Fibroblast of upper back skin (primary cell): ENCODE results near the gene HCLS1.
"Not testable (repeated sequence)": the region's sequence is repeated elsewhere in the genome, so short reads cannot be mapped to it uniquely, and the experiment has no call there.

Source experiments
- DNase-seq: peaks from one replicate; pipeline ENCODE4 v3.0.0-alpha.2; 2013

Gene HCLS1, protein sequence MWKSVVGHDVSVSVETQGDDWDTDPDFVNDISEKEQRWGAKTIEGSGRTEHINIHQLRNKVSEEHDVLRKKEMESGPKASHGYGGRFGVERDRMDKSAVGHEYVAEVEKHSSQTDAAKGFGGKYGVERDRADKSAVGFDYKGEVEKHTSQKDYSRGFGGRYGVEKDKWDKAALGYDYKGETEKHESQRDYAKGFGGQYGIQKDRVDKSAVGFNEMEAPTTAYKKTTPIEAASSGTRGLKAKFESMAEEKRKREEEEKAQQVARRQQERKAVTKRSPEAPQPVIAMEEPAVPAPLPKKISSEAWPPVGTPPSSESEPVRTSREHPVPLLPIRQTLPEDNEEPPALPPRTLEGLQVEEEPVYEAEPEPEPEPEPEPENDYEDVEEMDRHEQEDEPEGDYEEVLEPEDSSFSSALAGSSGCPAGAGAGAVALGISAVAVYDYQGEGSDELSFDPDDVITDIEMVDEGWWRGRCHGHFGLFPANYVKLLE

DNA sequence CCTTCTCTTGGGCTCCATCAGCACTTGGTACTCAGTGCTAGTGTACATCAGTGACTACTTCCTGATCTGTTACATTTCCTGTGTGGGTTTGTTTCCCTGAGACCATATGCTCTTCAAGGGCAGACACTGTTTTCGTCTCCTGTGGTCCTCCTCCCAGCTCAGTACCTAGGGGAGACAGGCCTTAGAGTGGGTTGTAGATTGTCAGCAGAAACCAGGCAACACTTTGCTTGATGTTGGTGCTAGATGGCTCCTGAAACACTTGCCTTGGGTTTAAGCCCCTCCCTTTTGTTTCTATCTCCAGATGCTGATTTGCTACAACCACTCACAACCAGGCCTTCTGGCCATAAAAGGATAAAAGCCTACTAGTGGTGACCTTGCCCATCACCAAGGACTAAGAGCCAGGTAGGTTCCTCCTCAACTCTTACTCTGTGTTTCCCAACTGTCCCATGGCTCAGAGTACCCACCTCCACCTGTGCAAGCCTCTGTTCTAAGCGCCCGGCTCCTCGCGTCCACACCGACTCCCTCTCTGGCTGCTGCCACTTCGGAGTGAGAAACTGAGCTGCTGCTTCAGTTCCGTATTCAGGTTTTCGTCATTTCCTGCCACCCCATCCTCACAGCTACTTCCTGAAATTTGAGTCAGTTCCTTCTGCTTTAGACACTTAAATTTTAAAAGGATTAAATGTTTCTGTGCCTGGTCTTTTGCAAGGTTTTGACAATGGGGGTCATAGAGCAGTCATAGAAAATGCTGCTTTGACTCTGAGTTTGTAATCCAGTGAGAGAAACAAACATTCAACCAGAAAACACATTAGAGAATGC lies at the start of gene HCLS1:
Gene HCLS1, minus strand, starts transcription at position 548 of the 816 bp plus-strand sequence. CDS start 2,556 bp downstream, outside the sequence.
- DNase-seq: no peak

DNA sequence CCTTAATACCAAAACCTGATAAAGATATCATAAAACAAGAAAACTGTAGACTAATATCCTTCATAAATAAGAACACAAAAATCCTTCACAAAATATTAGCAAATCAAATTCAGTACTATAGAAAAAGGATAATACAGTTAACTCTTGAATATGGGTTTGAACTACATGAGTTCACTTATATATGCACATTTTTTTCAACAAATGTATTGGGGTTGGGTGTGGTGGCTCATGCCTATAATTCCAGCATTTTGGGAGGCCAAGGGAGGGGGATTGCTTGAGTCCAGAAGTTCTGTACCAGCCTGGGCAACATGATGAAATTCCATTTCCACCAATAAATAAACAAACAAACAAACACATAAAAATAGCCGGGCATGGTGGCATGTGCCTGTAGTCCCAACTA lies 49.6 kb upstream of the HCLS1 start:
- DNase-seq: no peak

DNA sequence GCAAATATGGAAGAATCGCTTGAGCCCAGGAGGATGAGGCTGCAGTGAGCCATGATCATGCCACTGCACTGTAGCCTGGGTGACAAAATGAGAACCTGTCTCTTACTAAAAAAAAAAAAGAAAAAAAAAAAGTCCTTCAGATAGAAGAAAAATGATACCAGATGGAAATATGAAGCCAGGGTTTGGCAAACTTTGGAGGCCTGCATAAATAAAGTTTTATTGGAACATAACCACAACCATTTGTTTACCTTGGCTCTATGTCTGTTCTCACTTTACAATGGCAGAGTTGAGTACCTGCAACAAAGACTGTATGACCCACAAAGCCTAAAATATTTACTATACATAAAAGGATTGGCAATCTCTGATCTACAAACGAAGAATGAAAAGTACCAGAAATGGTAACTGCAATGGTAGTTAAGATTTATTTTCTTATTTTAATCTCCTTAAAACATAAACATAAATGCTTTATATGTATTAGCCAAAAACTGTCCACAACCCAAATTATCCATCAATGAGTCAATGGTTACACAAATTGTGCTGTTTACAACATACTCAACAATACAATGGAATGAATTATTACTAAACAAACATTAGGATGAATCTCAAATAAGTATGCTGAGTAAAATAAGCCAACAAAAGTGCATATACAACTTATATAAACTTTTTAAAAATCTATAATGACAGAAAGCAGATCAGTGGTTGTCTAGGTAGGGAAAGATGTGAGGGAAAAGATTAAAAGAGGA lies 47.0 kb upstream of the HCLS1 start:
- DNase-seq: no peak

DNA sequence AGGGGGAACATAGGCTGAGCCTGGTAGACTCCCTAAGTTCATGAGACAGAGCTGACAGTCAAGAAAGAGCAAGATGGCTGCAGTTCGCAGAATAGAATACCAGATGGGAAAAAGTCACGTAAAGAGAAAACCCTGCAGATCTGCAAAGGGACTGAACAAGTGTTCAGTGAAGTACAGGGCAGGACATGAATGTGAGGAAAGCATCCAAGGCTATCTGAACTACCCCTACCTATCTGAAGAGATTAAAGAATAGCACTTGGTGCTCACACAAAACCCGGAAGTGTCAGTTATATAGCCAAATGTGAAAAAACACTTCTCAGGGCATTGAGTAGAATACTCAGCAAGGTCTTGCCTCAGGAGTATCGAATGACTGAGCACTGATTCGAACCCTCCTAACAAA lies 44.8 kb upstream of the HCLS1 start:
- DNase-seq: no peak

DNA sequence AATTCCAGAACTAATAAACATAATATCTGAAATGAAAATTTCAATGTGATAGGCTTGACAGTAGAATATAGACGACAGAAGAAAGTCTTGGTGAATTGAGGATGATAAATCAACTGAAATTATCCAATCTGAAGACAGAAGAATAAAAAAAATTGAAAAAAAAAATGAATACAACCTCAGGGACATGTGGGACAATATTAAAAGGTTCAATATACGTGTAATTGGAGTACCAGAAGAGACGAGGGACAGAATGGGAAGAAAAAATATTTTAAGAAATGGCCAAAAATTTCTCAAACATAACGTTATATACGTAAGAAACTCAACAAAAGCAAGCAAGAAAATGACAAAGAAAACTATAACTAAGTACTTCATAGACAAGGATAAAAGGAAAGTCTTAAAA lies 43.3 kb upstream of the HCLS1 start:
- no peak for DNase-seq

DNA sequence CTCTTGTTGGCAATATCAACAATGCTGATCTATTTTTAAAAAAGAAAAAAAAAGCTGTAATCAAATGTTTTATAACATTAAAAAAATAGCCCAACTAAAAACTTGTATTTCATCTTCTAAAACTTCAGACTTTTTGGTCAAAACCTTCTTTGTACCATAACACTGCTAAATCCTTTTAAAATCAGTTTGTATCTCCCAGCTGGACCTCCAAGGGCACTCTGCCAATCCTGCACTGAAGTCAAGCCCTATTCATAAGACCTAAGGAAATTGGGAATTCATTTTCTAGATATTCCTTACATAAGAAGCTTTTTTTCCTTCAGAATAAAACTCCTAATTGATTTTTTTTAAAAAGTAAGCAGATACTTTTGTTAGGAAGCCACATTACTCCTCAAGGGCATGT lies 38.2 kb upstream of the HCLS1 start:
- DNase-seq: no peak

DNA sequence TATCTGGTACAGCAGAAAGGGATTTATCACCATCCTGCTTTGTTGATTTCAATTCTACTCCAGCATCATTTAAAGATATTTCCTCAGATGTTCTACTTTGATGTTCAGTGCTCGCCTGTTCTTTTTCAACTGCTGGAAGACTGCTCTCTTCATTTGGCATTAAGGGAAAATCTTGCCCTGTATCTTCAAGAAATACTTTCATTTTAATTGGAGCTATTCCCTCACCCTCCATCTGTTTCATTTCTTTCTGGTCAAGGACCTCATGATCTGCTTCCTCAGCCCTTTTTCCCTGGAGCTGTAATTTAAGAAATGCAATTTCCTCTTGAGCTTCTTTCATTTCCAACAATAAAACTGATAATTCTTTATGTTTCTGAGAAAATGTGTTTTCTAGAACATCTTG lies 37.8 kb upstream of the HCLS1 start:
- no peak for DNase-seq

DNA sequence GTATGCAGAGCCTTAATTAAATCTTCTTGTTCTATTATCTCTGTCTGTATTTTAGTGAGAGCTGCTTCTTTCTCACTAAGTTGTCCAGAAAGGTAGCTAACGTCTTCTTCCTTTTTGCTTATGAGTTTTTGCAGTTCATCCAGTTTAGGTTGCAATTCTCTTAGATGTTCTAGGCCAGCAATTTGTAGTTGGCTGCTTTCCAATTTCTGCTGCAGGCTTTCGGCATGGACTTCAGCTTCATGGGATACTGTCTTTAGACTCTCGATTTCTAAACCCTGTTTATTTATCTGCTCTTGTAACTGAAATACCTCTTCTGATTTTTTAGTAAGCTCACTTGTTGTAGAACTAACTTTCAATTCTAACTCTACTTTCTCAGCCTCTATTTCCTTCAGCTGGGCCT lies 35.5 kb upstream of the HCLS1 start:
- DNase-seq: no peak

DNA sequence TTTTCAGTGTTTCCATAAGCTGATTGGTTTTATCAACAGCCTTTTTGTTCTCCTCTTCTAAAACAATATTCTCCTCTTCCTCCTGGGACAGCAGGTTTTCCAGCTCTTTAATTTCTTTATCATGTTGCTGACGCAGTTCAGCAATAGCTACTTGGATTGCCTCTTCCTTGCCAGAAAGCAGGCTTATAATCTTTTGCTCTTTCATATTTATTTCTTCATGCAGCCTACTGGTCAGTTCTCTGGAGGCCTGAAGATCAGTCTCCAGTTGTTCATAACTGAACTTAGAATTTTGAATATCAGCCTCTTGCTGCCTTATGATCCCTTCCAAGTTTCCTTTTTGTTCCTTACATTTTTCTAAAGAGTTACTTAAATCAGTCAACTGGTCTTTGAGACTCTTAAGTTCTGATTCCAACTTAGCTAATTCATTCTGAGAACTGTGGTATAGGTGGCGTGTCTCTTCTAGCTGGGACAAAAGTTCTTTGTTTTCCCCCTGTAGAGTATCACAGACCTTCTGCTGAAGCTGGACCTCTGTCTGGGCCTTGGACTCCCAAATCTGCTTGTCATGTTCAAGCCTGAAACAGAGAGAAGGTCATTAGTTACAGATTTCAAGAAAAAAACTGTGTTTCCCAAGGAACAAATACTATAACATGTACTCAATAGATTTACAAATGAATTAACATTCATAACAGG lies 31.5 kb upstream of the HCLS1 start:
- DNase-seq: no peak

DNA sequence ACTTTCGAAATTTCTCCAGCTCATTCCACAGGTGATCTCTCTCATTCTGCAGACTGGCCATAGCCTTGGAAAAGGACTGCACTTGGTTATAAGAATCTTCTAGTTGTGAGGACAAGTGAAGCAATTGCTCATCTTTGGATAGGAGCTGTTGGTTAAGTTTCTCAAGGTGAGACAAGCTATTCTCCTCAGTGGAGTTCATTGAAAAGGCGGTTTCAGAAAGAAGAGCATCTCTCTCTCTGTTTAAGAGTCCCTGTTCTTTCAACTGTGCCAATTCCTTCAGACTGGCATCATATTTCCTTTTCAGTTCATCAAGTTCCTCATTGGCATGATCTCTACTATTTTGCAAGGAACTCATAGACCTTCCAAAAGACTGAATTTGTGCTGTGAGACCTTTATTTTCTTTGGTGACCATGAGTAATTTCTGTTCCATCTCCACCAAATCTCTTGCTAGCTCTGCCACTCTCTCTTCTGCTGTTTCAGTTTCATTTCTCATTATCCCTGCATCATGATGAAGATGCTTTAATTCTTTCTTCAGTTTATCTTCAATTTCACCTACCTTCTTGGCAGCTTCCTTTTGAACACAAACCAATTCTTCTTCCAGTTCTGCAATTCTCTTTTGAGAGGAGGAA lies 30.2 kb upstream of the HCLS1 start:
- no peak for DNase-seq

DNA sequence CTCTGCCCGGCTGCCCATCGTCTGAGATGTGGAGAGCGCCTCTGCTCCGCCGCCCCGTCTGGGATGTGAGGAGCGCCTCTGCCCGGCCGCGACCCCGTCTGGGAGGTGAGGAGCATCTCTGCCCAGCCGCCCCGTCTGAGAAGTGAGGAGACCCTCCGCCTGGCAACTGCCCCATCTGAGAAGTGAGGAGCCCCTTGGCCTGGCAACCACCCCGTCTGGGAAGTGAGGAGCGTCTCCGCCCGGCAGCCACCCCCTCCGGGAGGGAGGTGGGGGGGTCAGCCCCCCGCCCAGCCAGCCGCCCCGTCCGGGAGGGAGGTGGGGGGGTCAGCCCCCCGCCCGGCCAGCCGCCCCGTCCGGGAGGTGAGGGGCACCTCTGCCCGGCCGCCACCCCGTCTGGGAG lies 28.0 kb upstream of the HCLS1 start:
- DNase-seq: not testable (repeated sequence)

DNA sequence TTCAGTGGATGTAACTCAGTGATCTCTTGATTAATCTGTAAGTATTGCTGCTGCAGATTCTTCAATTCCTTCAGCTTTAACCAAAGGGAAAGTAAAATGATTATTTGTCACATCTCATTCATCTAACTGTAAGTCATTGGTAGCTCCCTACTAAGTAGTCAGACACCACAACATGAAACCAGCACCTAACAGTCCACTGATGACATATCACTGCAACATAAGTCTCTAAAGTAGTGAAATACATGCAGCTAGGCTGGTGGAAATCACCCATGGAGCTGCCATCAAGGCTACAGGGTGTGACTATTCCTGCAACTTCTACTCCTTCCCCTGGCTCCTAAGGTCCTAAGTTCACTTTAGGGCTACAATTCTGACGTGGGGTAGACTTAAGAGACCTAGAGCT lies 21.1 kb upstream of the HCLS1 start:
- no peak for DNase-seq

DNA sequence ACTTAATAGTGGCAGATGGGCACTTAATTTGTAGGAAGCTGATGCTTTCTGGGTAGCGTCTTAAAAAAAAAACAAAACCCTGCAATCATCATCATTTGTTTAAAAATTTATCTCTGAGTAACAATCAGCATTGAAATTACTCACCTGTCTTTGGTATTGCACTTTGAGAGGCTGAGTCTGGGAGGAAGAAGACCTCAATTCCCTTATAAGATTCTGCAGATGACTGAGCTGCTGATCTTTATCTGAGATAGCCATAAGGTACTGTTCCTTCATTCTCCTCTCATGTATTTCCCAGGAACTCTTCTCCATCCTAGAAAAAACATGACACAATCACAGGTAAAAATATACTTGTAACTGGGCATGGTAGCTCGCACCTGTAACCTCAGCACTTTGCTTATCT lies 16.4 kb upstream of the HCLS1 start:
- no peak for DNase-seq

DNA sequence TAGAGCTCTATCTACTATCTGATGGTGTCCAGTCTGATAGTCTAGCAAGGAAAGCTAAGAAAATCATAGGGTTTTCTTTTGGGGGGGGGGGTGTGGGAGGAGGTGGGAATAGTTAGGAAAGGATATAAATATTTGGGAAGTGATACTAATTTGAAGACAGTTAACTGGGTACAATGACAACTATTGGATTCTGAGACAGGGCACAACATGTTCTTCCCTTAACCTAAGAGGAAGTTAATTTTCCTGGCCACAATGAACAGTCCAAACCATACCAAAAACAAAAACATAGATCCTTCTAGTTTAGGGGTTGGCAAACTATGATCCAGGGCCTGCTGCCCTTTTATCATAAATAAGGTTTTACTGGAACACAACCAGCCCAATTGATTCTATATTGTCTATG lies 10.0 kb upstream of the HCLS1 start:
- no peak for DNase-seq

DNA sequence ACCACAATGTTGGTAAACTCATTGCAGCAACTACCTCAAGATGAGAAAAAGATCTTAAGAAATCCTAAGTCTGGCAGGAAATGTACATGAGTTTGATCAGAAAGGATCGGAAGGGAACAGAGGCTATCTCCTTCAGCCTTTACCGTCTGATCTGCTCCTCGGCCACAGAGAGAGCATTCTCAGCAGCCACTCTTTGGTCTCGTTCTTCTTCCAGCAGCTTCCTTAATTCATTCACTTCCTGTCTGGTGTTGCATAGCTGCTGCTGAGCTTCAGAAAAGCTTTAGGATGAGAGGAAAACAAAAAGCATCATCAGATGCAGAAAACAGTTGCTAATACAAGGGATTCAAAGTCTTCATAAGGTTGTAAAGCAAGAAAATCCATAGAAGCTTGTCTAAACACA lies 6.6 kb upstream of the HCLS1 start:
- no peak for DNase-seq

DNA sequence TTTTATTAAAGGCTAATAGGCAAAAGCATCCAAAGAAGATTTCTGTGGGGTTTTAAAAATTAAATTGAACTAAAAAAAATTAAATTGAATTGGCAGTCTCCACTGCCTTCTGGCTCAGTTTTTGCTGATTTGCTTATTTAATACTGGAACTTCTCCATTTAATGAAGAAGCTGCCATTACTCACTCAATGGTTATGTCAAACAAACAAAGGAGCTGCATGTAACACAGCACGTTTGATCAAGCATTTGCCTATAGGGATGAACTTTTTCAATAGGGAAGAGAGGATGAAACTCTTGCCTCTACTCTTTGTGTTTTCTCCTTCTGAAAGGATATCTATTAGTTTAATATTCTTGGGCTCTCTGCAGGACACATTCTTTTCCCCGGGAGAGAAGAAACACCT lies 4.8 kb upstream of the HCLS1 start:
- DNase-seq: no peak

DNA sequence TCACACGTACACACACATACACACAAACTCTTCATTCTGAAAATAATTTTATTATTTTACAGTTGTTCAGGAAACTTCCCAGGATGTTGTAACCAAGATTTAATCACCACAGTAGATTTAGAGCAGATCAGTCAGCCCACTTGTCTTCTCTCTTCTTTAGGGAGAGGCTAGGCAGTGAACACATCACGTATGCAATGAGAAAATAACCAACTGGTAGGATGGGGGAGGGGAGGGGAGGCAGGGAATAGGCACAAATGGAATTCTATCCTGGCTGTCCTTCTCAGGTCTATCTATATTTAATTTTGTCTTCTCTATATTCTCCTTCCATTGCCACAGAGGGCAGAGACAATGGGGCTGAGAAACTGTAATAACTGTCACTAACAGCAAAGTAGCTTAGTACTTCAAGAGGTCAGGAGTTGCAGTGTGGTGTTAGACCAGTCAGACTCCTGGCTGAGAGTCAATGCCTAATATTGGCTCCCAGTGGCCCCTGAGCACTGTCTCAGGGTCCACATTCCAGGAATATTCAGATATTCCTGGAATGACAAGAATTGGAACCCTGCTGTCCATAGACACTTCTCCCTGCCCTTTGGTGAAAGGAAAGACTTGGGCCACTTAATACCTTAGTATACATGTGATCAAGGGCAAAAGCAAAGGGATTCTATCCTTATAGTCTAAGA lies 2.6 kb upstream of the HCLS1 start:
- no peak for DNase-seq

DNA sequence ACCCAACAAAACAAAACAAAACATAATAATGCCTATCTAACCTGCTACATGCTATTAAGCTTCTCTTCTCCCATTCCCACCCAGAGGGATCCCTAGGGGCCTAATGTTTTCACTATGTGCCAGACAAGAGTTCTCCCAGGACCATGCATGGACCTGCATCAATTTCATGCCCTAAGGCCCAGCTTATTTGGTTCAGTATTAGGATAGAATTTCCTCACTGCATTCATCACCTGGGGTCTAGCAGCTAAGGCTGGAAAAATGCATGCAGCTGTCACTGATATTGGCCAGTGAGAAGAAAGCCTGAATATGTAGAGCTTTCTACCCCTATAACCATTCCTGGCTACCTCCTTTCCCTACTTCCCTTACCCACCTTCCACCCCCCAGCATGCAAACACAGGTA lies 2.0 kb upstream of the HCLS1 start:
- DNase-seq: no peak

DNA sequence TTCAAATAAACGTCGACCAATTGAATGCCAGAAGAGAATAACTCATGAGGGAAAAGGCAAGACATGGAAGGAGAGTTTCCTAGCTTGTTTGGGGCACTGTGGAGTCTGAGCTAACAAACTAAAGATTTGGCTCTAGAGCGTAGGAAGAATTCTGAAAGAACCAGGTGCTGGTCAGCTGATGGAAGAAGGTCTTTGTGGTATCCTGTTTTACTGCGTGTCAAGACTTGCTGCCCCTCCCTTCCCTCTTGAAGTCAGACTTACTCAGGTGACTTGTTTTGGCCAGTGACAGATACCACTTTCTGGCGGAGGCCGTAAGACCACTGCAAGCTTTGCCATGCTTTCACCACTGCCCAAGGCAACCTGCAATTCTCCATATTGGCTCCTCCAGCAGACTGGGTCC lies 673 bp upstream of the HCLS1 start:
- no peak for DNase-seq

DNA sequence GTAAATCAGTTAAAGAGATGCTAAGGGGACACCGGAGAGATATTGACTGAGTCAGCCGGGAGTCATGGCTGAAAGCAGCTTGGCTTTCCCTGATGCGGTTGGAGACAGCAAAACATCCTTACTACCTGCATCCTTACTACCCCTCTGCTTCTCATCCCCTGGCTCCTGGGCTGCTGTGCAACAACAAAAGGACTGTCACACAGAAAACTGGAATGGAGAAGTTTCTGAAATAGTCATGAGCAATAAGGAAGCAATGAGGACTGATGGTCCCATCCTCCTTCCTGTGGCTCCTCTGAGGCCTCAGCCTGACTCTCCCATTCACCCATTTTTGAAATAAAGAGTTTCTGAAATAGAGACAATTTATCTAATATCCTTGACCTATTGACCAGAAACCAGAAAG lies 1.1 kb downstream of the HCLS1 start:
- DNase-seq: no peak

DNA sequence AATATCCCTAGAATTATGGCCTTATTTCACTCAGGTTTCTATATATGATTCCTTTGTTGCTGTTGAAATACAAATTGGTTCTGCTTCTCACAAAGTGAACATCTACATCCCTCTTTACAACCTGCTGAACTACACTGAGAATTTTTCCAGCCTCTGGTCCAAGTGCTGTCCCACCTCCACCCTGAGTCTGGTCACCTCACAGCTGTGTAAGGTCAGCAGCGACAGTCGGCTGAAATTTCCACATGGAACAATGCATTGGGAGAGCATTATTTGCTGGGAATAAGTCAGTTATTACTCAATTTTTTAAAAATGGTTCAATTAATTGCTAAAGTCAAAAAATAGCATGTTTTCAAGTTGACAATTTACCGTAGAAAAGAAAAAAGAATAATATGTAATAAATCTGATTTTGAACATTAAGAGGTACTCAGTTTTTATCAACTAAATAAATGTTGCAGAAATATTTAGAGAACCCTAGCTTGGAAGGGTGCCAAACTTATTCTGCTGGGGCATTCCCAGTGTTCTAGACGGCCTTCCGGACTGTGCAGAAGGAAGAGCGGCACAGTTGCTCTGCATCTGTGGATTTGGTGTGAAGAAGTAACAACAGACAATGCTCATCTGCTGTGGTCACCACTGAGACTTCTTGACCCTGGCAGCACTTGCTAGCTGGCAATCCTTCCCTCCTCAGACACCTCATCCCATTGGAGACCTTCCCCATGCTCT lies 1.8 kb downstream of the HCLS1 start:
- DNase-seq: no peak
